OCI-LY7 (cell line): Measurements from ENCODE around the gene DELE1. TPM values are rescaled to one million over a fixed set of nuclear protein-coding genes. Genes with fewer than 3 reads are reported as not detected.

Experiments used
- BruUV-seq: library from RNA; stranded (reverse); fragments of 400-500 nt; replicated peaks from 2 replicates; lab custom pipeline; 2021; lab: Mats Ljungman, UMichigan
- CTCF ChIA-PET: fragments of 300-600 bp; sonication (Branson Sonifier 250); formaldehyde crosslinking; loops from one replicate; lab custom pipeline; 2022; ENCODE audit warnings: antibody characterized with exemption; ENCODE audit not compliant: unreplicated experiment; lab: Charles Lee
- POLR2A ChIA-PET: fragments of 300-600 bp; sonication (Branson Sonifier 250); formaldehyde crosslinking; loops from one replicate; lab custom pipeline; 2022; ENCODE audit warnings: antibody characterized with exemption; lab: Charles Lee
- DNase-seq: peaks from one replicate; pipeline ENCODE4 v3.0.0-alpha.2; 2015; ENCODE audit warnings: low spot score
- H2AFZ ChIP-seq: fragments of 200-600 bp; sonication (generic), shearing (Covaris generic); 2 replicates; pipeline ENCODE4 v1.6.1; 2014; ENCODE audit warnings: mild to moderate bottlenecking, antibody characterized with exemption, low read length, moderate library complexity
- H3K27ac ChIP-seq: fragments of 200-600 bp; sonication (generic); 2 replicates; pipeline ENCODE4 v1.5.1; 2014; ENCODE audit warnings: mixed run types, low read depth, mild to moderate bottlenecking, moderate library complexity, low read length, inconsistent platforms; ENCODE audit not compliant: poor library complexity, severe bottlenecking
- H3K36me3 ChIP-seq: fragments of 200-600 bp; sonication (generic); 2 replicates; pipeline ENCODE4 v1.6.1; 2014; ENCODE audit warnings: mild to moderate bottlenecking, antibody characterized with exemption, low read length, moderate library complexity, mixed read lengths; ENCODE audit not compliant: insufficient read depth
- H3K4me1 ChIP-seq: fragments of 200-600 bp; sonication (generic); 2 replicates; pipeline ENCODE4 v1.5.1; 2014; ENCODE audit warnings: mild to moderate bottlenecking, low read length; ENCODE audit not compliant: insufficient read depth, poor library complexity, severe bottlenecking
- H3K4me2 ChIP-seq: fragments of 200-600 bp; sonication (generic); 2 replicates; pipeline ENCODE4 v1.6.1; 2014; ENCODE audit warnings: mild to moderate bottlenecking, low read length
- H3K4me3 ChIP-seq: fragments of 200-600 bp; sonication (generic); 2 replicates; pipeline ENCODE4 v1.5.1; 2014; ENCODE audit warnings: mild to moderate bottlenecking, low read depth, low read length; ENCODE audit not compliant: poor library complexity, severe bottlenecking
- H3K79me2 ChIP-seq: fragments of 200-600 bp; sonication (generic); 2 replicates; pipeline ENCODE4 v1.6.1; 2016; ENCODE audit warnings: low read depth, mild to moderate bottlenecking, low read length, moderate library complexity, mixed read lengths; ENCODE audit not compliant: insufficient read depth
- H3K9me2 ChIP-seq: fragments of 200-600 bp; sonication (generic); 2 replicates; pipeline ENCODE4 v1.6.1; 2016; ENCODE audit warnings: mild to moderate bottlenecking, low read length, mixed read lengths; ENCODE audit not compliant: insufficient read depth
- H3K9me3 ChIP-seq: fragments of 200-600 bp; sonication (generic); 2 replicates; pipeline ENCODE4 v1.6.1; 2014; ENCODE audit warnings: mild to moderate bottlenecking, mixed run types, low read length, mixed read lengths
- H4K20me1 ChIP-seq: fragments of 200-600 bp; sonication (generic); 2 replicates; pipeline ENCODE4 v1.6.1; 2014; ENCODE audit warnings: mild to moderate bottlenecking, antibody characterized with exemption, low read length, moderate library complexity, mixed read lengths; ENCODE audit not compliant: insufficient read depth
- CTCF ChIP-seq: fragments of 200-600 bp; sonication (generic); conservative IDR thresholded peaks from 2 replicates; pipeline ENCODE4 v1.5.1; 2014; ENCODE audit warnings: mild to moderate bottlenecking, antibody characterized with exemption, low read length, moderate library complexity, mixed read lengths
- EZH2phosphoT487 ChIP-seq: fragments of 200-600 bp; sonication (generic); IDR thresholded peaks from 2 replicates; pipeline ENCODE4 v1.6.1; 2018; ENCODE audit warnings: low read depth, borderline replicate concordance, mild to moderate bottlenecking, mixed run types, antibody characterized with exemption, low read length, moderate library complexity, mixed read lengths
- intact Hi-C: fragments of 100-400 bp; cut with micrococcal nuclease; formaldehyde crosslinking; loops from one replicate; pipeline ENCODE4 v1.10.0; 2022; ENCODE audit not compliant: unreplicated experiment
- total RNA-seq, 2 experiments: library from RNA; depleted of rRNA in 1 of 2; stranded (reverse); fragments of >200 nt in 1 of 2; shearing (Covaris generic) in 1 of 2; gene quantifications; 2 replicates each; pipeline ENCODE4 v1.2.3, GENCODE V29; 2014 to 2022

DELE1 gene
- total RNA-seq, 2 experiments from 2014 or later, result 78.5 to 81.2 TPM

GRCh38 chr5:141915881-141916336 is 7.8 kb upstream of the DELE1 start:
- H3K4me3 ChIP-seq, result no peak overlapping the region
- peak overlapping the region; percentile 18 for H3K27ac ChIP-seq
- peak; percentile 48 for DNase-seq
- H3K9me3 ChIP-seq, result no peaks in the 10 kb centered on the region
- H3K4me1 ChIP-seq, result peaks cover 36% of the 10 kb centered on the region
- no peaks in the 10 kb centered on the region for H3K36me3 ChIP-seq
- BruUV-seq, result no TSS peak
- TF ChIP-seq EZH2phosphoT487, result no peak
- TF ChIP-seq CTCF, result peak; percentile 49
- CTCF ChIA-PET, result interaction anchor here (0.5 to 2.7 kb wide), 8 partner anchors 26 to 224 kb away, joined by 3 to 19 read pairs (median 4); partner anchors contain the start of gene RNF14
- peak overlapping the region; percentile 84 for H2AFZ ChIP-seq
- intact Hi-C loops, result no loop called here
- peak overlapping the region; percentile 55 for H3K4me2 ChIP-seq
- no peaks in the 10 kb centered on the region for H3K79me2 ChIP-seq
- H4K20me1 ChIP-seq, result no peaks in the 10 kb centered on the region
- POLR2A ChIA-PET, result interaction anchor here (0.6 to 5.0 kb wide), 13 partner anchors 8 to 648 kb away, joined by 3 to 23 read pairs (median 4); partner anchors contain the start of genes DELE1, HDAC3, PCDH12 and RELL2
- no peaks in the 10 kb centered on the region for H3K9me2 ChIP-seq

- ChIA-PET POLR2A (interaction anchor here (0.6 to 5.0 kb wide), 12 partner anchors 10 to 648 kb away, joined by 3 to 23 read pairs (median 4); partner anchors contain the start of genes HDAC3, PCDH12, RELL2 and RNF14), CTCF (interaction anchor here (0.5 to 2.7 kb wide), 8 partner anchors 27 to 225 kb away, joined by 3 to 19 read pairs (median 4); partner anchors contain the start of gene RNF14)
- TF ChIP-seq CTCF (no peak), EZH2phosphoT487 (no peak)
- peak; percentile 42 for DNase-seq
- peak overlapping the region; percentile 84 for H2AFZ ChIP-seq
- no peaks in the 10 kb centered on the region for H3K9me2 ChIP-seq
- H3K9me3 ChIP-seq, result no peaks in the 10 kb centered on the region
- BruUV-seq, result no TSS peak
- no peaks in the 10 kb centered on the region for H4K20me1 ChIP-seq
- intact Hi-C loops, result no loop called here
- peaks cover 36% of the 10 kb centered on the region for H3K4me1 ChIP-seq
- peak overlapping the region; percentile 18 for H3K27ac ChIP-seq
- H3K36me3 ChIP-seq, result no peaks in the 10 kb centered on the region
- H3K4me2 ChIP-seq, result peak overlapping the region; percentile 55
- no peaks in the 10 kb centered on the region for H3K79me2 ChIP-seq
- H3K4me3 ChIP-seq, result peak overlapping the region; percentile 2
These were observed 7.1 kb upstream of the DELE1 start for GRCh38 chr5:141916522-141916921.

- Histone ChIP-seq H3K9me3 (no peaks in the 10 kb centered on the region), H2AFZ (no peak overlapping the region), H3K27ac (no peak overlapping the region), H3K9me2 (no peaks in the 10 kb centered on the region), H4K20me1 (no peaks in the 10 kb centered on the region), H3K4me3 (no peak overlapping the region), H3K79me2 (no peaks in the 10 kb centered on the region), H3K36me3 (no peaks in the 10 kb centered on the region), H3K4me1 (peaks cover 41% of the 10 kb centered on the region), H3K4me2 (no peak overlapping the region)
- TF ChIP-seq EZH2phosphoT487 (no peak), CTCF (no peak)
- intact Hi-C loops, result no loop called here
- POLR2A ChIA-PET, result interaction anchor here (0.7 to 5.0 kb wide), 3 partner anchors 11 to 1744 kb away, joined by 3 to 23 read pairs (median 4); partner anchors contain the start of gene RNF14
- no TSS peak for BruUV-seq
- no peak for DNase-seq
- CTCF ChIA-PET, result no interaction called here
These were observed 5.9 kb upstream of the DELE1 start for GRCh38 chr5:141917760-141918159.
